PC-3 (cell line): Measurements from ENCODE around the gene P2RY2. TPM values are rescaled to one million over a fixed set of nuclear protein-coding genes. Genes with fewer than 3 reads are reported as not detected.

ENCODE experiments used
- ATAC-seq: fragments of 200-7000 bp; cut with Tn5 transposase; 2 replicates; pipeline ENCODE4 v1.9.1; 2020; ENCODE audit warnings: mild to moderate bottlenecking, moderate library complexity
- BruUV-seq: library from RNA; stranded (reverse); fragments of 400-500 nt; replicated peaks from 2 replicates; lab custom pipeline; 2021; lab: Mats Ljungman, UMichigan
- CTCF ChIA-PET: fragments of 300-600 bp; sonication (Branson Sonifier 250); formaldehyde crosslinking; loops from one replicate; lab custom pipeline; 2022; ENCODE audit warnings: antibody characterized with exemption; lab: Charles Lee
- POLR2A ChIA-PET: fragments of 300-600 bp; sonication (Branson Sonifier 250); formaldehyde crosslinking; loops from one replicate; lab custom pipeline; 2022; ENCODE audit warnings: antibody characterized with exemption; ENCODE audit not compliant: unreplicated experiment; lab: Charles Lee
- DNase-seq: peaks from one replicate; pipeline ENCODE4 v3.0.0-alpha.2; 2015
- H2AFZ ChIP-seq: fragments of 300-600 bp; sonication (generic); 2 replicates; pipeline ENCODE4 v1.6.0; 2016; ENCODE audit warnings: antibody characterized with exemption, low read length
- H3F3A ChIP-seq: fragments of 300-600 bp; sonication (generic); one replicate; pipeline ENCODE4 v1.6.0; 2017; ENCODE audit warnings: antibody characterized with exemption, low read length, control low read depth, mild to moderate bottlenecking; ENCODE audit not compliant: unreplicated experiment
- H3K27ac ChIP-seq: fragments of 300-600 bp; sonication (generic); 2 replicates; pipeline ENCODE4 v1.5.1; 2016; ENCODE audit warnings: mild to moderate bottlenecking, low read length
- H3K27me3 ChIP-seq: fragments of 300-600 bp; sonication (generic); 2 replicates; pipeline ENCODE4 v1.6.1; 2016; ENCODE audit warnings: low read length, mixed read lengths
- H3K36me3 ChIP-seq: fragments of 300-600 bp; sonication (generic); 2 replicates; pipeline ENCODE4 v1.6.1; 2016; ENCODE audit warnings: low read depth, mixed run types, low read length, mixed read lengths
- H3K4me1 ChIP-seq: fragments of 300-600 bp; sonication (generic); 2 replicates; pipeline ENCODE4 v1.5.1; 2016; ENCODE audit warnings: low read length; ENCODE audit not compliant: insufficient read depth
- H3K4me2 ChIP-seq: fragments of 300-600 bp; sonication (generic); 2 replicates; pipeline ENCODE4 v1.6.0; 2016; ENCODE audit warnings: low read length
- H3K4me3 ChIP-seq: fragments of 300-600 bp; sonication (generic); 2 replicates; pipeline ENCODE4 v1.5.1; 2016; ENCODE audit warnings: mild to moderate bottlenecking, low read length, mixed read lengths
- H3K79me2 ChIP-seq: fragments of 300-600 bp; sonication (generic); 2 replicates; pipeline ENCODE4 v1.6.1; 2017; ENCODE audit warnings: low read length, mixed read lengths
- H3K9ac ChIP-seq: fragments of 300-600 bp; sonication (generic); 2 replicates; pipeline ENCODE4 v1.6.0; 2016; ENCODE audit warnings: mild to moderate bottlenecking, low read length
- H3K9me2 ChIP-seq: fragments of 300-600 bp; sonication (generic); replicated peaks from 2 replicates; pipeline ENCODE4 v1.6.1; 2016; ENCODE audit warnings: mixed run types, low read length, mixed read lengths
- H3K9me3 ChIP-seq: fragments of 300-600 bp; sonication (generic); 2 replicates; pipeline ENCODE4 v1.6.1; 2016; ENCODE audit warnings: low read length, mixed read lengths
- H4K20me1 ChIP-seq: fragments of 300-600 bp; sonication (generic); 2 replicates; pipeline ENCODE4 v1.6.1; 2016; ENCODE audit warnings: low read length, mixed read lengths
- EZH2 ChIP-seq: fragments of 300-600 bp; sonication (generic); IDR thresholded peaks from one replicate; pipeline ENCODE4 v1.6.1; 2017; ENCODE audit warnings: antibody characterized with exemption, mild to moderate bottlenecking, low read length; ENCODE audit not compliant: unreplicated experiment
- EZH2phosphoT487 ChIP-seq: fragments of 300-600 bp; sonication (generic); IDR thresholded peaks from 2 replicates; pipeline ENCODE4 v1.6.1; 2018; ENCODE audit warnings: mild to moderate bottlenecking, antibody characterized with exemption, low read length, borderline replicate concordance
- intact Hi-C: fragments of 100-400 bp; cut with micrococcal nuclease; formaldehyde crosslinking; loops from 2 replicates; pipeline ENCODE4 v1.9.0; 2023
- total RNA-seq: library from RNA; depleted of rRNA; stranded (reverse); fragments of >200 nt; gene quantifications from 2 replicates; pipeline ENCODE4 v1.2.3, GENCODE V29; 2014
- TF ChIP-seq, protein P1 (sequence below): fragments of 300-600 bp; sonication (generic); conservative IDR thresholded peaks from 2 replicates; pipeline ENCODE4 v1.5.1; 2017; ENCODE audit warnings: antibody characterized with exemption, low read depth, mild to moderate bottlenecking, low read length

P2RY2 gene
- total RNA-seq, 1 experiment from 2014 or later, result 54.8 TPM

DNA sequence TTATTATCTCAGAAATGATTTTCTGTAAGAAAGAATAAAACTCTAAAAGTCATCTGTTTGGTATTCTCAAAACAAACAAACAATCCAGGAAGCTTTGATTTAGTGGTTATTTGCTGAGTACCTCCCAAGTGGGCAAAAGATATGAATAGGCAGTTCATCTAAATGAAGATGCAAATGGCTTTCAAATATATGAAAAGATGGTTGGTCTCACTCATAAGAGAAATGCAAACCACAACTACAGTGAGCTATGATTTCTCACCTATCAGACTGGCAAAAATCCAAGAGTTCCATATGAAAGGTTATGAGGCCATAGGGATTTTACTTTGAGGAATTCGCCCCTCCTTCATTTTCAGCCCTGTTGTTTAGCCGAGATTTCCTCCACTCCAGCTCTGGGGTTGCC, 11.3 kb upstream of the P2RY2 start:
- Histone ChIP-seq H3K36me3 (no peaks in the 10 kb centered on the region), H3K27me3 (no peaks in the 10 kb centered on the region), H3K79me2 (no peaks in the 10 kb centered on the region), H2AFZ (peak overlapping the region; percentile 40), H3K9me2 (no peaks in the 10 kb centered on the region), H3F3A (no peaks in the 10 kb centered on the region), H3K9me3 (no peaks in the 10 kb centered on the region), H3K4me2 (peak overlapping the region; percentile 64), H3K4me3 (0 out of 2 replicates have a peak overlapping the region, but pooled peaks have one; percentile 1), H3K9ac (no peak overlapping the region), H3K27ac (peak overlapping the region; percentile 42), H4K20me1 (no peaks in the 10 kb centered on the region), H3K4me1 (peaks cover 27% of the 10 kb centered on the region)
- BruUV-seq, result no TSS peak
- TF ChIP-seq EZH2 (no peak), EZH2phosphoT487 (no peak)
- TF ChIP-seq, protein P1, sequence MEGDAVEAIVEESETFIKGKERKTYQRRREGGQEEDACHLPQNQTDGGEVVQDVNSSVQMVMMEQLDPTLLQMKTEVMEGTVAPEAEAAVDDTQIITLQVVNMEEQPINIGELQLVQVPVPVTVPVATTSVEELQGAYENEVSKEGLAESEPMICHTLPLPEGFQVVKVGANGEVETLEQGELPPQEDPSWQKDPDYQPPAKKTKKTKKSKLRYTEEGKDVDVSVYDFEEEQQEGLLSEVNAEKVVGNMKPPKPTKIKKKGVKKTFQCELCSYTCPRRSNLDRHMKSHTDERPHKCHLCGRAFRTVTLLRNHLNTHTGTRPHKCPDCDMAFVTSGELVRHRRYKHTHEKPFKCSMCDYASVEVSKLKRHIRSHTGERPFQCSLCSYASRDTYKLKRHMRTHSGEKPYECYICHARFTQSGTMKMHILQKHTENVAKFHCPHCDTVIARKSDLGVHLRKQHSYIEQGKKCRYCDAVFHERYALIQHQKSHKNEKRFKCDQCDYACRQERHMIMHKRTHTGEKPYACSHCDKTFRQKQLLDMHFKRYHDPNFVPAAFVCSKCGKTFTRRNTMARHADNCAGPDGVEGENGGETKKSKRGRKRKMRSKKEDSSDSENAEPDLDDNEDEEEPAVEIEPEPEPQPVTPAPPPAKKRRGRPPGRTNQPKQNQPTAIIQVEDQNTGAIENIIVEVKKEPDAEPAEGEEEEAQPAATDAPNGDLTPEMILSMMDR, result no peak
- ChIA-PET POLR2A (interaction anchor here (0.5 to 1.5 kb wide), 3 partner anchors 12 to 27 kb away, joined by 3 to 5 read pairs (median 4); no protein-coding TSS in a partner anchor), CTCF (interaction anchor here (0.6 to 1.3 kb wide), 2 partner anchors 21 to 73 kb away, joined by 3 to 4 read pairs; no protein-coding TSS in a partner anchor)
- intact Hi-C loops, result loop anchor here (1.0 to 2.0 kb wide), 2 partner anchors 12 to 20 kb away; partner anchors contain the start of gene P2RY2
- ATAC-seq (peak; percentile 85), DNase-seq (peak; percentile 81)

DNA sequence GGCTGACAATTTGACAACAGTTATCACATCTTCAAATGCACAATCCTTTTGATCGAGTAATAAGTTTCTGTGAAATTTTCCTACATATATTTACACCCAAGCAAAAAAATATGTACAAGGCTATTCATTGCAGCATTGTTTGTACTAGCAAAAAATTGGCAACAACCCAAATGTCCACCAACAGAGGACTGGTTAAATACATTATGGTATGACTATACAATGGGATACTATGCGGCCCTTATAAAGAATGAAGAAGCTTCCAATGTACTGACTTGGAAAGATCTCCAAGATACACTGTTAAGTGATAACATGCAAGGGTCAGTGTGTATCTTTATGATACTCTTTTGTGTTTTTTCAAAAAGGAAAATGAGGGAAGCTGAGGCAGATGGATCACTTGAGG, 8.2 kb upstream of the P2RY2 start:
- intact Hi-C loops, result no loop called here
- H3K79me2 ChIP-seq, result no peaks in the 10 kb centered on the region
- H3K4me3 ChIP-seq, result no peak overlapping the region
- H3K27ac ChIP-seq, result no peak overlapping the region
- H3K36me3 ChIP-seq, result no peaks in the 10 kb centered on the region
- H3K9me3 ChIP-seq, result no peaks in the 10 kb centered on the region
- no peak overlapping the region for H3K9ac ChIP-seq
- no peaks in the 10 kb centered on the region for H3K9me2 ChIP-seq
- TF ChIP-seq EZH2 (no peak), EZH2phosphoT487 (no peak)
- TF ChIP-seq, protein P1, result no peak
- H3F3A ChIP-seq, result no peaks in the 10 kb centered on the region
- no peaks in the 10 kb centered on the region for H4K20me1 ChIP-seq
- DNase-seq, result no peak
- no peak overlapping the region for H3K4me2 ChIP-seq
- no peaks in the 10 kb centered on the region for H3K27me3 ChIP-seq
- no peak overlapping the region for H2AFZ ChIP-seq
- peaks cover 27% of the 10 kb centered on the region for H3K4me1 ChIP-seq
- no peak for ATAC-seq
- CTCF ChIA-PET, result no interaction called here
- BruUV-seq, result no TSS peak
- POLR2A ChIA-PET, result no interaction called here

DNA sequence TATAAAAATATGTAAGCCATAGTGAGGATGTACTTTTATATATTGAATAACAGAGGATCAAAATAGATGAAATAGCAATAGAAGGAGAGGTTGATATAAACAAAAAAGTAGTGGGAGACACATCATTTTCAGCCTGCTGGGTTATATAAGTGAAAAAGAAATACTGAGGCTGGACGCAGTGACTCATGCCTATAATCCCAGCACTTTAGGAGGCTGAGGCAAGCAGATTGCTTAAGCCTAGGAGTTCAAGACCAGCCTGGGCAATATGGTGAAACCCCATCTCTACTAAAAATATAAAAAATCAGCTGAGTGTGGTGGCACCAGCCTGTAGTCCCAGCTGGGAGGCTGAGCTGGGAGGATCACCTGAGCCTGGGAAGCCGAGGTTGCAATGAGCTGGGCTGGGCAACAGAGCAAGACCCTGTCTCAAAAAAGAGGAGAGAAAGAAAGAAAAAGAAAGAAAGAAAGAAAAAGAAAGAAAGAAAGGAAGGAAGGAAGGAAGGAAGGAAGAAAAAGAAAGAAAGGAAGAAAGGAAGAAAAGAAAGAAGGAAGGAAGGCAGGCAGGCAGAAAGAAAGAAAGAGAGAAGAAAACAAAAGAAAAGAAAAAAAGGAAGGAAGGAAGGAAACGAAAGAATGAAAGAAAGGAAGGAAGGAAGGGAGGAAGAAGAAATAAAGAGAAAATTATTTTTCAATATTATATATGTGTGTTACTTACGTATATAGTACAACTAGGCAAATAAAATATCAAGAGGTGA, 7.0 kb upstream of the P2RY2 start:
- ChIA-PET CTCF (no interaction called here), POLR2A (no interaction called here)
- no peaks in the 10 kb centered on the region for H3K27me3 ChIP-seq
- DNase-seq, result no peak
- no peaks in the 10 kb centered on the region for H3K9me2 ChIP-seq
- H3K79me2 ChIP-seq, result no peaks in the 10 kb centered on the region
- no peak overlapping the region for H3K27ac ChIP-seq
- no peak for TF ChIP-seq EZH2phosphoT487
- TF ChIP-seq EZH2, result no peak
- TF ChIP-seq, protein P1, result no peak
- no peak overlapping the region for H2AFZ ChIP-seq
- H3F3A ChIP-seq, result no peaks in the 10 kb centered on the region
- no peak overlapping the region for H3K4me3 ChIP-seq
- H3K9me3 ChIP-seq, result no peaks in the 10 kb centered on the region
- H3K36me3 ChIP-seq, result no peaks in the 10 kb centered on the region
- H4K20me1 ChIP-seq, result no peaks in the 10 kb centered on the region
- H3K9ac ChIP-seq, result no peak overlapping the region
- BruUV-seq, result no TSS peak
- ATAC-seq, result no peak
- no peak overlapping the region for H3K4me2 ChIP-seq
- intact Hi-C loops, result no loop called here
- H3K4me1 ChIP-seq, result peaks cover 22% of the 10 kb centered on the region
